Stomach smooth muscle (tissue), 2 donors: Measurements from ENCODE around the gene PEAK3.

ENCODE experiments used
- H3K27ac ChIP-seq: one replicate; pipeline ENCODE4 v1.7.0; 2013; ENCODE audit warnings: mild to moderate bottlenecking, low read length, inconsistent platforms
- H3K27me3 ChIP-seq, 2 donors: one replicate each; pipeline ENCODE4 v1.7.0; 2013; ENCODE audit warnings: low read length in 2 of 2; ENCODE audit not compliant: insufficient read depth in 2 of 2, control insufficient read depth in 1 of 2
- H3K36me3 ChIP-seq, 2 donors: one replicate each; pipeline ENCODE4 v1.7.0; 2013; ENCODE audit warnings: low read length in 2 of 2; ENCODE audit not compliant: control insufficient read depth in 2 of 2, insufficient read depth in 2 of 2
- H3K4me1 ChIP-seq: one replicate; pipeline ENCODE4 v1.7.0; 2013; ENCODE audit warnings: low read length; ENCODE audit not compliant: control insufficient read depth, insufficient read depth
- H3K4me3 ChIP-seq, 2 donors: one replicate each; pipeline ENCODE4 v1.7.0; 2013; ENCODE audit warnings: low read length in 2 of 2
- H3K9ac ChIP-seq, 2 donors: one replicate each; pipeline ENCODE4 v1.7.0; 2013; ENCODE audit warnings: low read length in 2 of 2, mild to moderate bottlenecking in 1 of 2
- H3K9me3 ChIP-seq, 2 donors: one replicate each; pipeline ENCODE4 v1.7.0; 2013; ENCODE audit warnings: low read length in 2 of 2; ENCODE audit not compliant: control insufficient read depth in 2 of 2
- donor health status: healthy.
- donor health status: Pancreatic carcinoma.

PEAK3 gene

GRCh38 chr19:2282062-2282861 lies at the start of gene PEAK3:
TSS of gene PEAK3 (minus strand) at chr19:2282175. CDS start at chr19:2280931, 1,244 bp downstream.
- no peaks in the 10 kb centered on the region for H3K9me3 ChIP-seq
- H3K4me3 ChIP-seq: peak within 1 kb of the TSS in 1 of 2 donors; percentile 52
- no peaks in the 10 kb centered on the region for H3K36me3 ChIP-seq
- no peaks in the 10 kb centered on the region for H3K27me3 ChIP-seq
- H3K27ac ChIP-seq: no peak within 1 kb of the TSS
- peak within 1 kb of the TSS in 1 of 2 donors; percentile 9 for H3K9ac ChIP-seq
- peaks cover 10% of the 10 kb centered on the region for H3K4me1 ChIP-seq

- no peak overlapping the region for H3K4me3 ChIP-seq
- no peak overlapping the region for H3K9ac ChIP-seq
- no peaks in the 10 kb centered on the region for H3K27me3 ChIP-seq
- peaks cover 0 to 5% of the 10 kb centered on the region in 2 donors for H3K36me3 ChIP-seq
- no peaks in the 10 kb centered on the region for H3K9me3 ChIP-seq
- no peak overlapping the region for H3K27ac ChIP-seq
- H3K4me1 ChIP-seq: peaks cover 48% of the 10 kb centered on the region
Measured at GRCh38 chr19:2330632-2331284, 48.8 kb upstream of the PEAK3 start.

GRCh38 chr19:2330255-2330631 lies 48.3 kb upstream of the PEAK3 start:
- Histone ChIP-seq H3K4me3 (no peak overlapping the region), H3K36me3 (peaks cover 0 to 6% of the 10 kb centered on the region in 2 donors), H3K9ac (no peak overlapping the region), H3K27ac (no peak overlapping the region), H3K9me3 (no peaks in the 10 kb centered on the region), H3K4me1 (peaks cover 48% of the 10 kb centered on the region), H3K27me3 (no peaks in the 10 kb centered on the region)

- Histone ChIP-seq H3K27ac (no peak overlapping the region), H3K27me3 (no peaks in the 10 kb centered on the region), H3K36me3 (peaks cover 4 to 7% of the 10 kb centered on the region in 2 donors), H3K9ac (peak overlapping the region; percentile 81 to 87), H3K4me1 (peaks cover 48% of the 10 kb centered on the region), H3K4me3 (peak overlapping the region; percentile 81 to 92), H3K9me3 (no peaks in the 10 kb centered on the region)
Measured at GRCh38 chr19:2329501-2329916, 47.5 kb upstream of the PEAK3 start.

- Histone ChIP-seq H3K27ac (peak overlapping the region; percentile 62), H3K9me3 (no peaks in the 10 kb centered on the region), H3K36me3 (peaks cover 4 to 10% of the 10 kb centered on the region in 2 donors), H3K4me1 (peaks cover 48% of the 10 kb centered on the region), H3K9ac (peak overlapping the region; percentile 81 to 87), H3K27me3 (no peaks in the 10 kb centered on the region), H3K4me3 (peak overlapping the region; percentile 81 to 92)
Measured at GRCh38 chr19:2329149-2329478, 47.1 kb upstream of the PEAK3 start.

- peak within 1 kb of the TSS; percentile 62 for H3K27ac ChIP-seq
- peak within 1 kb of the TSS; percentile 81 to 92 for H3K4me3 ChIP-seq
- H3K36me3 ChIP-seq: peaks cover 4 to 11% of the 10 kb centered on the region in 2 donors
- peak within 1 kb of the TSS; percentile 81 to 87 for H3K9ac ChIP-seq
- H3K9me3 ChIP-seq: no peaks in the 10 kb centered on the region
- H3K27me3 ChIP-seq: no peaks in the 10 kb centered on the region
- H3K4me1 ChIP-seq: peaks cover 48% of the 10 kb centered on the region
Measured at GRCh38 chr19:2328401-2329148, 46.6 kb upstream of the PEAK3 start, which contains the start of the genes LSM7 and SPPL2B. TSS of gene LSM7 (minus strand) at chr19:2328586. CDS start at chr19:2328566, 20 bp downstream. TSS of gene SPPL2B (plus strand) at chr19:2328684. CDS start at chr19:2328710, 26 bp downstream.

GRCh38 chr19:2327773-2328400 lies 45.9 kb upstream of the PEAK3 start:
- peak overlapping the region; percentile 81 to 92 for H3K4me3 ChIP-seq
- peak overlapping the region; percentile 62 for H3K27ac ChIP-seq
- H3K4me1 ChIP-seq: peaks cover 48% of the 10 kb centered on the region
- H3K9me3 ChIP-seq: no peaks in the 10 kb centered on the region
- peaks cover 4 to 13% of the 10 kb centered on the region in 2 donors for H3K36me3 ChIP-seq
- peak overlapping the region; percentile 68 to 87 for H3K9ac ChIP-seq
- no peaks in the 10 kb centered on the region for H3K27me3 ChIP-seq

- no peak overlapping the region for H3K9ac ChIP-seq
- no peak overlapping the region for H3K27ac ChIP-seq
- H3K4me3 ChIP-seq: no peak overlapping the region
- H3K4me1 ChIP-seq: peaks cover 38% of the 10 kb centered on the region
- H3K27me3 ChIP-seq: no peaks in the 10 kb centered on the region
- H3K9me3 ChIP-seq: no peaks in the 10 kb centered on the region
- H3K36me3 ChIP-seq: peaks cover 4 to 13% of the 10 kb centered on the region in 2 donors
Measured at GRCh38 chr19:2326699-2327360, 44.9 kb upstream of the PEAK3 start.

GRCh38 chr19:2325281-2326046 lies 43.5 kb upstream of the PEAK3 start:
- no peaks in the 10 kb centered on the region for H3K27me3 ChIP-seq
- H3K4me3 ChIP-seq: no peak overlapping the region
- H3K36me3 ChIP-seq: peaks cover 4 to 13% of the 10 kb centered on the region in 2 donors
- no peak overlapping the region for H3K9ac ChIP-seq
- peaks cover 25% of the 10 kb centered on the region for H3K4me1 ChIP-seq
- H3K27ac ChIP-seq: no peak overlapping the region
- H3K9me3 ChIP-seq: no peaks in the 10 kb centered on the region
